Esophagus muscularis mucosa (tissue), 4 donors: Measurements from ENCODE around the gene GNB1. TPM values are rescaled to one million over a fixed set of nuclear protein-coding genes. Genes with fewer than 3 reads are reported as not detected.

Source experiments
- DNase-seq: peaks from one replicate; pipeline ENCODE4 v3.0.0-alpha.2; 2017; ENCODE audit errors: extremely low spot score
- H3K27ac ChIP-seq, 4 donors: fragments of 200-600 bp; sonication (generic); replicated peaks in 1 of 4; 1 replicate in 3 of 4; 2 replicates in 1 of 4; pipeline ENCODE4 v1.5.1; 2016 to 2019; ENCODE audit warnings: mild to moderate bottlenecking in 1 of 4
- H3K27me3 ChIP-seq, 4 donors: fragments of 200-600 bp; sonication (generic); one replicate each; pipeline versions ENCODE4 v1.5.1 to v1.6.0; 2016 to 2019
- H3K36me3 ChIP-seq, 4 donors: fragments of 200-600 bp; sonication (generic); one replicate each; pipeline ENCODE4 v1.5.1; 2016 to 2019
- H3K4me1 ChIP-seq, 4 donors: fragments of 200-600 bp; sonication (generic); one replicate each; pipeline ENCODE4 v1.5.1; 2016 to 2019
- H3K4me3 ChIP-seq, 4 donors: fragments of 200-600 bp; sonication (generic); 1 replicate in 2 of 4; 2 replicates in 2 of 4; pipeline ENCODE4 v1.5.1; 2016 to 2019; ENCODE audit warnings: mild to moderate bottlenecking in 4 of 4, moderate library complexity in 1 of 4
- H3K9me3 ChIP-seq, 4 donors: fragments of 200-600 bp; sonication (generic); 1 replicate in 3 of 4; 2 replicates in 1 of 4; pipeline ENCODE4 v1.5.1; 2016 to 2019
- EP300 ChIP-seq: sonication (generic); formaldehyde crosslinking; IDR thresholded peaks from one replicate; pipeline ENCODE4 v1.6.1; 2017; ENCODE audit warnings: antibody characterized with exemption
- POLR2A ChIP-seq: fragments of 450-650 bp; IDR thresholded peaks from one replicate; pipeline ENCODE4 v1.6.1; 2017; ENCODE audit warnings: antibody characterized with exemption, moderate library complexity, mild to moderate bottlenecking, low read depth
- POLR2AphosphoS5 ChIP-seq, 2 donors: sonication (generic); formaldehyde crosslinking; IDR thresholded peaks; one replicate each; pipeline ENCODE4 v1.6.1; 2017; ENCODE audit warnings: antibody characterized with exemption in 2 of 2
- WGBS: methylation state at CpG from one replicate; pipeline ENCODE4 v1.1.5; 2018; 5-methylcytosine and 5-hydroxymethylcytosine counted together
- intact Hi-C: fragments of 100-400 bp; cut with DNase I; formaldehyde crosslinking; loops from one replicate; pipeline ENCODE4 v1.15.1; 2023
- total RNA-seq, 4 donors: library from RNA; depleted of rRNA; stranded (reverse); fragments of >200 nt; gene quantifications; one replicate each; pipeline versions ENCODE4 v1.1.0 to v1.2.1, GENCODE V29; 2016
- TF ChIP-seq, protein P1 (sequence below), 3 experiments: fragments of 200-600 bp in 2 of 3; fragments of 450-650 bp in 1 of 3; sonication (generic) in 2 of 3; IDR thresholded peaks; one replicate each; pipeline ENCODE4 v1.5.1; 2017 to 2019; ENCODE audit warnings: antibody characterized with exemption in 3 of 3, mild to moderate bottlenecking in 2 of 3, moderate library complexity in 1 of 3

Gene GNB1
- total RNA-seq, 4 donors from 2014 or later = 124 to 166 (median 161) TPM

GRCh38 chr1:1879942-1880341 is 10.9 kb downstream of the GNB1 start:
- peaks cover 74 to 95% (median 93%) of the 10 kb centered on the region in 4 donors for H3K4me1 ChIP-seq
- no peak for DNase-seq
- intact Hi-C loops = no loop called here
- no peak overlapping the region for H3K27ac ChIP-seq
- H3K9me3 ChIP-seq = no peaks in the 10 kb centered on the region
- no peaks in the 10 kb centered on the region for H3K27me3 ChIP-seq
- 87% methylated on average over 5 of the region's 5 CpGs for WGBS
- H3K4me3 ChIP-seq = no peak overlapping the region
- peaks cover 0 to 32% (median 8%) of the 10 kb centered on the region in 4 donors for H3K36me3 ChIP-seq
- TF ChIP-seq, protein P1, sequence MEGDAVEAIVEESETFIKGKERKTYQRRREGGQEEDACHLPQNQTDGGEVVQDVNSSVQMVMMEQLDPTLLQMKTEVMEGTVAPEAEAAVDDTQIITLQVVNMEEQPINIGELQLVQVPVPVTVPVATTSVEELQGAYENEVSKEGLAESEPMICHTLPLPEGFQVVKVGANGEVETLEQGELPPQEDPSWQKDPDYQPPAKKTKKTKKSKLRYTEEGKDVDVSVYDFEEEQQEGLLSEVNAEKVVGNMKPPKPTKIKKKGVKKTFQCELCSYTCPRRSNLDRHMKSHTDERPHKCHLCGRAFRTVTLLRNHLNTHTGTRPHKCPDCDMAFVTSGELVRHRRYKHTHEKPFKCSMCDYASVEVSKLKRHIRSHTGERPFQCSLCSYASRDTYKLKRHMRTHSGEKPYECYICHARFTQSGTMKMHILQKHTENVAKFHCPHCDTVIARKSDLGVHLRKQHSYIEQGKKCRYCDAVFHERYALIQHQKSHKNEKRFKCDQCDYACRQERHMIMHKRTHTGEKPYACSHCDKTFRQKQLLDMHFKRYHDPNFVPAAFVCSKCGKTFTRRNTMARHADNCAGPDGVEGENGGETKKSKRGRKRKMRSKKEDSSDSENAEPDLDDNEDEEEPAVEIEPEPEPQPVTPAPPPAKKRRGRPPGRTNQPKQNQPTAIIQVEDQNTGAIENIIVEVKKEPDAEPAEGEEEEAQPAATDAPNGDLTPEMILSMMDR (IDR thresholded peaks at IDR 0.05) = no peak
- TF ChIP-seq POLR2A (no peak), POLR2AphosphoS5 (IDR thresholded peaks at IDR 0.05) (no peak), EP300 (no peak)

DNA sequence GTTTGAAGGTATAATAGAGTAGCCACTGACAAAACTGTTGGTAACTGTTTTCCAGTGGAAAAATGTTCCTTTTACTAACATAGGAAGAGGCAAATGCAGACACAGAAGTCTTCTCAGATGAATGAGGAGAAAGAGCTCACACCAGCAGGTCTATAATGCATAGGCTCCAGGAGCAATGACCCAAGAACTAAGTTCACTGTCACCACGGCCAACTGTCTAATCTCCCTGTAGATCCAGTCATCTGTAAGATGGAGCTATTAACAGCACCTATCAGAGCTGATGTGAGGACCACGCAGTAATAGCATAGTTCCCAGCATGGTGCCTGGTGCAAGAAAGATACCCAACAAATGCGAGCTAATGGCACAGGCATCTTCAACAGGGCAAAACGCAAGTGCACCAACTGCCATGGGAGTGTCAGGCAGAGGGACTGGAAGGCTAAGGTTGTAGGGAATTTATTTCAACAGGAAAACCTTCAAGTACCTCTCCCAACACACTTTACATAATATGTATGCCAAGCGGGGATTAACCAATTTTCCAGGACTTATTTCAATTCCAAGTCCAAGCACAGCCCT is 12.9 kb downstream of the GNB1 start:
- TF ChIP-seq, protein P1 (IDR thresholded peaks at IDR 0.05) = no peak
- TF ChIP-seq POLR2AphosphoS5 (IDR thresholded peaks at IDR 0.05) (no peak), POLR2A (no peak), EP300 (no peak)
- no peak overlapping the region for H3K4me3 ChIP-seq
- 88% methylated on average over 5 of the region's 5 CpGs for WGBS
- DNase-seq = no peak
- no peaks in the 10 kb centered on the region for H3K27me3 ChIP-seq
- intact Hi-C loops = no loop called here
- H3K36me3 ChIP-seq = peaks cover 0 to 28% (median 14%) of the 10 kb centered on the region in 4 donors
- H3K4me1 ChIP-seq = peaks cover 79 to 98% (median 93%) of the 10 kb centered on the region in 4 donors
- no peak overlapping the region for H3K27ac ChIP-seq
- H3K9me3 ChIP-seq = no peaks in the 10 kb centered on the region

DNA sequence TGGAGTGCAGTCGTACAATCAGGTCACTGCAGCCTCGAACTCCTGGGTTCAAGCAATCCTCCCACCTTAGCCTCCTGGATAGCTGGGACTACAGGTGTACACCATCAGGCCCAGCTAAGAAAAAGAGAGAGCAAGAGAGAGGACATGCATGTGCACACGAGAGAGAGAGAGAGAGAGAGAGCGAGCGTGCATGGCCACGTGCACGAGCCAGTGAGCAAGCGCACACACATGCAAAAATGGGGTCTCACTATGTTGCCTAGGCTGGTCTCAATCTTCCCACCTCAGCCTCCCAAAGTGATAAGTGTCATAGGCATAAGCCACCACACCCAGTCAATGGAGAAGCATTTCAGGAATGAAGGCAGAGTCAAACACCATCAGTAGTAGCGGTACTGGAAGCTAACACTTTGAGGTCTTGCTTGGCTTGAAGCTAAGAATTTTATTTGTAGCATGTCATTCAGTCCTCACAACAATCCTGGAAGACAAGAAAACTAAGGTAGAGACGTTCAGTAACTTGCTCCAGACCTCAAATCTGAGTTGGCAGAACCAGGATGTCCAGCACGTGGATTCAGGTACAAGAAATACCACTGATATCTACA is 14.5 kb downstream of the GNB1 start:
- no peak overlapping the region for H3K27ac ChIP-seq
- H3K36me3 ChIP-seq = peaks cover 0 to 33% (median 14%) of the 10 kb centered on the region in 4 donors
- no peak for DNase-seq
- H3K9me3 ChIP-seq = no peaks in the 10 kb centered on the region
- H3K4me1 ChIP-seq = peaks cover 80 to 98% (median 94%) of the 10 kb centered on the region in 4 donors
- WGBS = 77% methylated on average over 11 of the region's 11 CpGs
- TF ChIP-seq POLR2A (no peak), POLR2AphosphoS5 (IDR thresholded peaks at IDR 0.05) (no peak), EP300 (no peak)
- TF ChIP-seq, protein P1 (IDR thresholded peaks at IDR 0.05) = no peak
- no peaks in the 10 kb centered on the region for H3K27me3 ChIP-seq
- no peak overlapping the region for H3K4me3 ChIP-seq
- intact Hi-C loops = no loop called here

- Histone ChIP-seq H3K4me1 (peaks cover 80 to 98% (median 94%) of the 10 kb centered on the region in 4 donors), H3K27me3 (no peaks in the 10 kb centered on the region), H3K27ac (no peak overlapping the region), H3K4me3 (no peak overlapping the region), H3K9me3 (no peaks in the 10 kb centered on the region), H3K36me3 (peaks cover 0 to 33% (median 14%) of the 10 kb centered on the region in 4 donors)
- TF ChIP-seq POLR2AphosphoS5 (IDR thresholded peaks at IDR 0.05) = no peak
- TF ChIP-seq, protein P1 (IDR thresholded peaks at IDR 0.05) = no peak
- no peak for TF ChIP-seq EP300
- TF ChIP-seq POLR2A = no peak
- WGBS = 83% methylated on average over 1 of the region's 1 CpG
- no peak for DNase-seq
- intact Hi-C loops = no loop called here
Measured at GRCh38 chr1:1875932-1876331, 15.0 kb downstream of the GNB1 start.
